ENCODE data around the gene PMPCA. TPM values are rescaled to one million over a fixed set of nuclear protein-coding genes. Genes with fewer than 3 reads are reported as not detected.

PMPCA gene
- polyA plus RNA-seq, 1 donor (not counting 4 experiments of a cell fraction or from before 2014, with no cell fraction given): 85.9 TPM

DNA sequence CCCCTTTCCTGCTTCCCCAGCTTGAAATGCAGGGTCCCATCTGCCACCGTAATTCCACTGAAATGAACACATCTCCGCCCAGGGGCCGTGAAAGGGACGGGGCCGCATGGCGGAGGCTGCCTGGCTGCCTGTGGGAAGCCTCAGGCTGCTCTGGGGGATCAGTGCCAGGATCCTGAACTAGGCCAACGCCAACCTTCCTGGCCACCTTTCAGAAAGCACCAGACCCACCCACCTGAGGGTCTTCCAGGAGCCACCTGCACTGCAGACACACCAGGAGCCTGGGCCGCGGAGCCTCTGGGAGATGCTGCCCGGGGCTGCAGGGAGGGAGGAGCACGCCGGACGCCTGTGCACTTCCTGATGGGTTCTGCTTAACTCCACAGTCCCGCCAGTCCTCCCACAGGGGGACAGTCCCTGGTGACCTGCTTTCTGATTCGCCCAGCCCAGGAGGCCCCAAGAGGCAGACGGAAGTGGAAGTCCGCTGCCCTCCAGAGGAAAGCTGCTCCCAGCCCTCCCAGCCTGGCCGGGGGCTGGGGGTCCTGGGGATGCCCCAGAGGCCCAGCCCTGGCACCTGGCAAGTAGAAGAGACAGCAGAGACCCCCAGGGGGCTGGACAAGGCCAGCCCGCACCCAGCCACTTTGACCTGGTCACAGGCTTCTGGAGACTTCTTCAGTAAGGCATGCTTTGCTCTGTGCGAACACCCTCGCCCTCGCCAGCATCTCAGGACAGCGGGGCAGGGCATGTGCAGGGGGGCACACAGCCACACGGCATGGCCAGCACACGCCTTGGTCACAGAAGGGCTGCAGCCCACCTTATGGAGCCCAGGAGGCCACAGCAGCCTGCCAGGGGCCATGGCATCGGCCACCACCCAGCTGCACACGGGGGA is 36.9 kb upstream of the PMPCA start, which contains the start of gene CARD9:
Gene CARD9, minus strand, starts transcription at position 370 of the 883 bp plus-strand sequence. CDS start 1,591 bp downstream, outside the sequence.
- no peaks in the 10 kb centered on the region for H3K9me3 ChIP-seq (ENCODE audit: control insufficient read depth, low read depth, low read length)
- TF ChIP-seq EZH2 (IDR thresholded peaks at IDR 0.05; ENCODE audit: low read length): no peak
- TF ChIP-seq, protein P1, sequence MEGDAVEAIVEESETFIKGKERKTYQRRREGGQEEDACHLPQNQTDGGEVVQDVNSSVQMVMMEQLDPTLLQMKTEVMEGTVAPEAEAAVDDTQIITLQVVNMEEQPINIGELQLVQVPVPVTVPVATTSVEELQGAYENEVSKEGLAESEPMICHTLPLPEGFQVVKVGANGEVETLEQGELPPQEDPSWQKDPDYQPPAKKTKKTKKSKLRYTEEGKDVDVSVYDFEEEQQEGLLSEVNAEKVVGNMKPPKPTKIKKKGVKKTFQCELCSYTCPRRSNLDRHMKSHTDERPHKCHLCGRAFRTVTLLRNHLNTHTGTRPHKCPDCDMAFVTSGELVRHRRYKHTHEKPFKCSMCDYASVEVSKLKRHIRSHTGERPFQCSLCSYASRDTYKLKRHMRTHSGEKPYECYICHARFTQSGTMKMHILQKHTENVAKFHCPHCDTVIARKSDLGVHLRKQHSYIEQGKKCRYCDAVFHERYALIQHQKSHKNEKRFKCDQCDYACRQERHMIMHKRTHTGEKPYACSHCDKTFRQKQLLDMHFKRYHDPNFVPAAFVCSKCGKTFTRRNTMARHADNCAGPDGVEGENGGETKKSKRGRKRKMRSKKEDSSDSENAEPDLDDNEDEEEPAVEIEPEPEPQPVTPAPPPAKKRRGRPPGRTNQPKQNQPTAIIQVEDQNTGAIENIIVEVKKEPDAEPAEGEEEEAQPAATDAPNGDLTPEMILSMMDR (optimal IDR thresholded peaks at IDR 0.05 in 1 of 3, IDR thresholded peaks at IDR 0.05 in 1 of 3, conservative IDR thresholded peaks at IDR 0.05 in 1 of 3; ENCODE audit: extremely low read depth in 1 of 3, insufficient read depth in 2 of 3, low read length in 3 of 3): no peak
- H3K4me1 ChIP-seq (ENCODE audit: control insufficient read depth, extremely low read depth, insufficient read depth, low read length): peaks cover 8% of the 10 kb centered on the region
- H3K4me3 ChIP-seq (ENCODE audit: control insufficient read depth in 2 of 3, extremely low read depth in 1 of 3, insufficient read depth in 2 of 3, low read depth in 1 of 3, low read length in 3 of 3): no peak within 1 kb of the TSS
- no peaks in the 10 kb centered on the region for H3K9me1 ChIP-seq (ENCODE audit: control insufficient read depth, extremely low read depth, insufficient read depth, low read length)
- no peaks in the 10 kb centered on the region for H3K79me2 ChIP-seq (ENCODE audit: control insufficient read depth, insufficient read depth, low read length)
- H3K27me3 ChIP-seq (ENCODE audit: control insufficient read depth, extremely low read depth, insufficient read depth, low read length): no peaks in the 10 kb centered on the region
- FAIRE-seq (no peak), DNase-seq (ENCODE audit: low read depth, low spot score) (no peak)
- dilution Hi-C loops (cut with MboI; ENCODE audit: extremely low pct_ligation_motif_present, low sequenced_read_pairs): no loop called here
- peaks cover 0 to 14% of the 10 kb centered on the region in 2 experiments for H3K36me3 ChIP-seq (ENCODE audit: control insufficient read depth in 2 of 2, extremely low read depth in 1 of 2, insufficient read depth in 2 of 2, low read length in 2 of 2)
- H3K4me2 ChIP-seq (ENCODE audit: control insufficient read depth, extremely low read depth, insufficient read depth, low read depth, low read length): no peak within 1 kb of the TSS
- no peak within 1 kb of the TSS for H3K27ac ChIP-seq (ENCODE audit: control insufficient read depth, insufficient read depth, low read length)
- H2AFZ ChIP-seq (ENCODE audit: control insufficient read depth, low read length): no peak within 1 kb of the TSS
- no peak within 1 kb of the TSS for H3K9ac ChIP-seq (ENCODE audit: control insufficient read depth, extremely low read depth, insufficient read depth, low read length)
- peaks cover 2% of the 10 kb centered on the region for H4K20me1 ChIP-seq (ENCODE audit: control insufficient read depth, extremely low read depth, insufficient read depth, low read length)

DNA sequence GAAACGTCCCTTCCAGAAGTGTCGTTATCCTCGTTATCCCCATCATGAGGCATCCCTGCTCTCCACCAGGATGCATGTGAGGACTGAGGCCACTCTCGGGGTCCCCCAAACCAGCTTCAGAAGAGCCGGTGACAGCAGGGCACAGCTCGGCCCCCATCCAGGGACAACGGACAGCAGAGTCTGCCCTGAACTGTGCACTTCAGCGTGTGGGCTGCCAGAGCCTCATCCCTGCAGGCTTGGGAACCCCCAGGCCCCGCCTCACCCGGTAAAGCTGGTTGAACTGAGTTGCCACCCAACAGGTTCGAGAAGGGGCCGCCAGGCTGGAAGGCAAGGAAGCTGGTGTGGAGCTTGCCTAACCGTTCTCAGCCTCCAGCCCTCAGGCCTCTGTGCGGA is 36.3 kb upstream of the PMPCA start:
- no peaks in the 10 kb centered on the region for H3K9me3 ChIP-seq (ENCODE audit: control insufficient read depth, low read depth, low read length)
- dilution Hi-C loops (cut with MboI; ENCODE audit: extremely low pct_ligation_motif_present, low sequenced_read_pairs): no loop called here
- H3K27me3 ChIP-seq (ENCODE audit: control insufficient read depth, extremely low read depth, insufficient read depth, low read length): no peaks in the 10 kb centered on the region
- TF ChIP-seq EZH2 (IDR thresholded peaks at IDR 0.05; ENCODE audit: low read length): no peak
- TF ChIP-seq, protein P1 (optimal IDR thresholded peaks at IDR 0.05 in 1 of 3, IDR thresholded peaks at IDR 0.05 in 1 of 3, conservative IDR thresholded peaks at IDR 0.05 in 1 of 3; ENCODE audit: extremely low read depth in 1 of 3, insufficient read depth in 2 of 3, low read length in 3 of 3): no peak
- no peak overlapping the region for H3K27ac ChIP-seq (ENCODE audit: control insufficient read depth, insufficient read depth, low read length)
- no peak overlapping the region for H2AFZ ChIP-seq (ENCODE audit: control insufficient read depth, low read length)
- no peaks in the 10 kb centered on the region for H3K9me1 ChIP-seq (ENCODE audit: control insufficient read depth, extremely low read depth, insufficient read depth, low read length)
- H3K36me3 ChIP-seq (ENCODE audit: control insufficient read depth in 2 of 2, extremely low read depth in 1 of 2, insufficient read depth in 2 of 2, low read length in 2 of 2): peaks cover under 1 to 14% of the 10 kb centered on the region in 2 experiments
- DNase-seq (ENCODE audit: low read depth, low spot score): no peak
- FAIRE-seq: no peak
- no peak overlapping the region for H3K4me3 ChIP-seq (ENCODE audit: control insufficient read depth in 2 of 3, extremely low read depth in 1 of 3, insufficient read depth in 2 of 3, low read depth in 1 of 3, low read length in 3 of 3)
- H3K4me2 ChIP-seq (ENCODE audit: control insufficient read depth, extremely low read depth, insufficient read depth, low read depth, low read length): no peak overlapping the region
- peaks cover 2% of the 10 kb centered on the region for H4K20me1 ChIP-seq (ENCODE audit: control insufficient read depth, extremely low read depth, insufficient read depth, low read length)
- no peaks in the 10 kb centered on the region for H3K79me2 ChIP-seq (ENCODE audit: control insufficient read depth, insufficient read depth, low read length)
- no peak overlapping the region for H3K9ac ChIP-seq (ENCODE audit: control insufficient read depth, extremely low read depth, insufficient read depth, low read length)
- H3K4me1 ChIP-seq (ENCODE audit: control insufficient read depth, extremely low read depth, insufficient read depth, low read length): peaks cover 8% of the 10 kb centered on the region

All from keratinocyte (primary cell).